ENCODE results near the gene MLIP.

Gene MLIP

GRCh38 chr6:54273214-54273820 is 162.1 kb downstream of the MLIP start:
- in situ Hi-C loops (cut with MboI; ENCODE audit: low sequenced_read_pairs) = no loop called here

GRCh38 chr6:54274383-54274782 is 163.1 kb downstream of the MLIP start:
- in situ Hi-C loops (cut with MboI; ENCODE audit: low sequenced_read_pairs) = no loop called here

- in situ Hi-C loops (cut with MboI; ENCODE audit: low sequenced_read_pairs) = no loop called here
Measured at GRCh38 chr6:54282186-54282585, 170.9 kb downstream of the MLIP start.

GRCh38 chr6:54284161-54284860 is 173.1 kb downstream of the MLIP start:
- in situ Hi-C loops (cut with MboI; ENCODE audit: low sequenced_read_pairs) = no loop called here

GRCh38 chr6:54285595-54285994 is 174.4 kb downstream of the MLIP start:
- in situ Hi-C loops (cut with MboI; ENCODE audit: low sequenced_read_pairs) = no loop called here

GRCh38 chr6:54286141-54286540 is 174.9 kb downstream of the MLIP start:
- in situ Hi-C loops (cut with MboI; ENCODE audit: low sequenced_read_pairs) = no loop called here

- in situ Hi-C loops (cut with MboI; ENCODE audit: low sequenced_read_pairs) = no loop called here
Measured at GRCh38 chr6:54288474-54288873, 177.2 kb downstream of the MLIP start.

GRCh38 chr6:54289426-54289825 is 178.2 kb downstream of the MLIP start:
- in situ Hi-C loops (cut with MboI; ENCODE audit: low sequenced_read_pairs) = no loop called here

GRCh38 chr6:54291146-54291545 is 179.9 kb downstream of the MLIP start:
- in situ Hi-C loops (cut with MboI; ENCODE audit: low sequenced_read_pairs) = no loop called here

- in situ Hi-C loops (cut with MboI; ENCODE audit: low sequenced_read_pairs) = no loop called here
Measured at GRCh38 chr6:54291738-54292137, 180.5 kb downstream of the MLIP start.

GRCh38 chr6:54294965-54295532 is 183.8 kb downstream of the MLIP start:
- in situ Hi-C loops (cut with MboI; ENCODE audit: low sequenced_read_pairs) = no loop called here

- in situ Hi-C loops (cut with MboI; ENCODE audit: low sequenced_read_pairs) = no loop called here
Measured at GRCh38 chr6:54299542-54300269, 188.5 kb downstream of the MLIP start.

- in situ Hi-C loops (cut with MboI; ENCODE audit: low sequenced_read_pairs) = no loop called here
Measured at GRCh38 chr6:54301770-54302169, 190.5 kb downstream of the MLIP start.

- in situ Hi-C loops (cut with MboI; ENCODE audit: low sequenced_read_pairs) = no loop called here
Measured at GRCh38 chr6:54307439-54307910, 196.2 kb downstream of the MLIP start.

GRCh38 chr6:54308289-54308985 is 197.2 kb downstream of the MLIP start, which contains the start of gene TINAG:
TINAG (plus strand) TSS chr6:54308441; CDS start chr6:54308551, 110 bp downstream.
- in situ Hi-C loops (cut with MboI; ENCODE audit: low sequenced_read_pairs) = no loop called here

GRCh38 chr6:54308986-54309315 is 197.7 kb downstream of the MLIP start:
- in situ Hi-C loops (cut with MboI; ENCODE audit: low sequenced_read_pairs) = no loop called here

GRCh38 chr6:54310377-54311152 is 199.3 kb downstream of the MLIP start:
- in situ Hi-C loops (cut with MboI; ENCODE audit: low sequenced_read_pairs) = no loop called here

- in situ Hi-C loops (cut with MboI; ENCODE audit: low sequenced_read_pairs) = no loop called here
Measured at GRCh38 chr6:54315656-54316055, 204.4 kb downstream of the MLIP start.

Measured in HL-60/S4 treated with phorbol 12-myristate 13-acetate at 8.2 ng/mL for 4 days and 3 days (cell line).